Esophagus squamous epithelium (tissue), 5 donors: ENCODE results near the gene NAPSA. TPM values are rescaled to one million over a fixed set of nuclear protein-coding genes. Genes with fewer than 3 reads are reported as not detected.

Experiments used
- DNase-seq: peaks from one replicate; lab custom pipeline; 2025; lab: John Stamatoyannopoulos, UW
- H3K27ac ChIP-seq, 4 donors: fragments of 200-600 bp; sonication (generic); one replicate each; pipeline ENCODE4 v1.5.1; 2016 to 2019; ENCODE audit warnings: mild to moderate bottlenecking in 1 of 4
- H3K27me3 ChIP-seq, 4 donors: fragments of 200-600 bp; sonication (generic); 1 replicate in 3 of 4; 2 replicates in 1 of 4; pipeline versions ENCODE4 v1.5.1 to v1.6.0; 2017 to 2021; ENCODE audit warnings: antibody characterized with exemption in 1 of 4
- H3K36me3 ChIP-seq, 3 donors: fragments of 200-600 bp; sonication (generic); one replicate each; pipeline ENCODE4 v1.5.1; 2016 to 2019
- H3K4me1 ChIP-seq, 3 donors: fragments of 200-600 bp; sonication (generic); one replicate each; pipeline ENCODE4 v1.5.1; 2017 to 2019
- H3K4me3 ChIP-seq, 4 donors: fragments of 200-600 bp; sonication (generic); 1 replicate in 3 of 4; 2 replicates in 1 of 4; pipeline ENCODE4 v1.5.1; 2016 to 2019; ENCODE audit warnings: mild to moderate bottlenecking in 2 of 4, moderate library complexity in 1 of 4
- H3K9me3 ChIP-seq, 3 donors: fragments of 200-600 bp; sonication (generic); one replicate each; pipeline ENCODE4 v1.5.1; 2016 to 2019
- CTCF ChIP-seq, 6 experiments: fragments of 450-650 bp in 4 of 6; fragments of 200-600 bp in 2 of 6; sonication (generic) in 2 of 6; IDR thresholded peaks; one replicate each; pipeline ENCODE4 v1.5.1; 2016 to 2019; ENCODE audit warnings: antibody characterized with exemption in 6 of 6, mild to moderate bottlenecking in 4 of 6, moderate library complexity in 4 of 6
- POLR2A ChIP-seq, 4 donors: fragments of 450-650 bp; IDR thresholded peaks; one replicate each; pipeline ENCODE4 v1.6.1; 2017; ENCODE audit warnings: antibody characterized with exemption in 4 of 4, mild to moderate bottlenecking in 4 of 4, moderate library complexity in 3 of 4
- WGBS, 2 donors: methylation state at CpG; one replicate each; pipeline ENCODE4 v1.1.5; 2018; 5-methylcytosine and 5-hydroxymethylcytosine counted together
- intact Hi-C: fragments of 100-400 bp; cut with DNase I; formaldehyde crosslinking; loops from one replicate; pipeline ENCODE4 v1.15.0; 2022
- total RNA-seq, 4 donors: library from RNA; depleted of rRNA; stranded (reverse); fragments of >200 nt; gene quantifications; one replicate each; pipeline ENCODE4 v1.1.0, GENCODE V29; 2016
- donor health status: DM: yes; HTN: yes; CAD: no.

Gene NAPSA
- total RNA-seq, 4 donors from 2014 or later, result 0.38 TPM; not detected in 3

GRCh38 chr19:50310759-50311465 lies 54.5 kb downstream of the NAPSA start:
- no peak overlapping the region for H3K4me3 ChIP-seq
- no peaks in the 10 kb centered on the region for H3K9me3 ChIP-seq
- intact Hi-C loops, result no loop called here
- WGBS, 2 donors, result 0 to 31% methylated on average over 3 to 8 of the region's 10 CpGs
- H3K27ac ChIP-seq, result no peak overlapping the region
- TF ChIP-seq POLR2A (IDR thresholded peaks at IDR 0.05) (no peak), CTCF (IDR thresholded peaks at IDR 0.05) (no peak)
- DNase-seq, result no peak
- peaks cover 0 to 28% (median 0%) of the 10 kb centered on the region in 3 donors for H3K36me3 ChIP-seq
- H3K27me3 ChIP-seq, result peaks cover 13 to 80% (median 21%) of the 10 kb centered on the region in 4 donors
- H3K4me1 ChIP-seq, result peaks cover 0 to 25% (median 3%) of the 10 kb centered on the region in 3 donors

- intact Hi-C loops, result no loop called here
- H3K27me3 ChIP-seq, result peaks cover 12 to 67% (median 14%) of the 10 kb centered on the region in 4 donors
- H3K27ac ChIP-seq, result no peak overlapping the region
- H3K36me3 ChIP-seq, result peaks cover 0 to 28% (median 0%) of the 10 kb centered on the region in 3 donors
- no peak for DNase-seq
- 40 to 49% methylated on average over 3 to 10 of the region's 16 CpGs for WGBS, 2 donors
- H3K4me1 ChIP-seq, result peaks cover 0 to 19% (median 3%) of the 10 kb centered on the region in 3 donors
- H3K9me3 ChIP-seq, result no peaks in the 10 kb centered on the region
- TF ChIP-seq POLR2A (IDR thresholded peaks at IDR 0.05) (no peak), CTCF (IDR thresholded peaks at IDR 0.05) (no peak)
- no peak overlapping the region for H3K4me3 ChIP-seq
Observed at GRCh38 chr19:50309396-50310125, 55.9 kb downstream of the NAPSA start.

- H3K27me3 ChIP-seq, result peaks cover 8 to 61% (median 10%) of the 10 kb centered on the region in 4 donors
- no peak for DNase-seq
- H3K36me3 ChIP-seq, result peaks cover 0 to 34% (median 0%) of the 10 kb centered on the region in 3 donors
- no peak overlapping the region for H3K4me3 ChIP-seq
- H3K9me3 ChIP-seq, result no peaks in the 10 kb centered on the region
- TF ChIP-seq POLR2A (IDR thresholded peaks at IDR 0.05) (no peak), CTCF (IDR thresholded peaks at IDR 0.05) (no peak)
- H3K4me1 ChIP-seq, result peaks cover 0 to 14% (median 3%) of the 10 kb centered on the region in 3 donors
- 82 to 90% methylated on average over 15 to 21 of the region's 21 CpGs for WGBS, 2 donors
- no peak overlapping the region for H3K27ac ChIP-seq
- intact Hi-C loops, result no loop called here
Observed at GRCh38 chr19:50308991-50309390, 56.4 kb downstream of the NAPSA start.

Other genes starting within 250 kb of the NAPSA start
- not detected for gene IZUMO2, start 202.4 kb downstream of the NAPSA start, total RNA-seq
- 100 to 1,000 TPM in 1 of 4 donors, 10 to 100 TPM in 3; 31.1 to 141 (median 39.0) TPM for gene MYH14, start 162.0 kb downstream of the NAPSA start, total RNA-seq
- gene KCNC3, start 36.3 kb downstream of the NAPSA start, total RNA-seq, result under 1 TPM in 3 of 4 donors, not detected in 1; 0.48 to 0.87 (median 0.57) TPM
- 10 to 100 TPM; 48.6 to 84.1 (median 68.1) TPM for gene NR1H2, start 10.8 kb upstream of the NAPSA start, total RNA-seq
- gene POLD1, start 18.7 kb upstream of the NAPSA start, total RNA-seq, result 10 to 100 TPM; 14.0 to 18.8 (median 17.6) TPM
- gene SPIB, start 53.3 kb upstream of the NAPSA start, total RNA-seq, result under 1 TPM in 1 of 4 donors, not detected in 3; 0.32 TPM
- gene MYBPC2, start 67.3 kb upstream of the NAPSA start, total RNA-seq, result under 1 TPM in 1 of 4 donors, not detected in 3; 0.19 TPM
- 10 to 100 TPM; 50.2 to 76.1 (median 59.7) TPM for gene EMC10, start 110.9 kb upstream of the NAPSA start, total RNA-seq
- 1 to 10 TPM in 3 of 4 donors, under 1 TPM in 1; 0.53 to 2.0 (median 1.5) TPM for gene GARIN5A, start 111.2 kb upstream of the NAPSA start, total RNA-seq
- 10 to 100 TPM; 26.3 to 45.1 (median 34.9) TPM for gene JOSD2, start 145.6 kb upstream of the NAPSA start, total RNA-seq
- gene ASPDH, start 148.3 kb upstream of the NAPSA start, total RNA-seq, result not detected
- 1 to 10 TPM in 1 of 4 donors, under 1 TPM in 3; 0.18 to 1.5 (median 0.44) TPM for gene LRRC4B, start 202.8 kb upstream of the NAPSA start, total RNA-seq